ENCODE measurements around the gene REN. TPM values are rescaled to one million over a fixed set of nuclear protein-coding genes. Genes with fewer than 3 reads are reported as not detected.

REN gene
- total RNA-seq, 4 donors from 2014 or later: 0.38 to 0.99 TPM; not detected in 2

GRCh38 chr1:204181116-204181515, 15.0 kb upstream of the REN start:
- Histone ChIP-seq H3K9me3 (no peaks in the 10 kb centered on the region), H3K27ac (no peak overlapping the region), H3K4me3 (no peak overlapping the region), H3K36me3 (no peaks in the 10 kb centered on the region), H3K27me3 (peaks cover 0 to 32% (median 0%) of the 10 kb centered on the region in 4 donors), H3K4me1 (peaks cover 0 to 4% (median 0%) of the 10 kb centered on the region in 3 donors)
- intact Hi-C loops (cut with DNase I): no loop called here
- WGBS, 2 donors: 29 to 47% methylated on average over 1 of the region's 1 CpG
- no peak for TF ChIP-seq CTCF (IDR thresholded peaks at IDR 0.05)
- TF ChIP-seq POLR2A (IDR thresholded peaks at IDR 0.05): no peak
- no peak for DNase-seq

GRCh38 chr1:204180133-204180532, 14.0 kb upstream of the REN start:
- no peak for DNase-seq
- H3K36me3 ChIP-seq: no peaks in the 10 kb centered on the region
- no peaks in the 10 kb centered on the region for H3K9me3 ChIP-seq
- intact Hi-C loops (cut with DNase I): no loop called here
- H3K27ac ChIP-seq: no peak overlapping the region
- H3K27me3 ChIP-seq: peaks cover 0 to 38% (median 0%) of the 10 kb centered on the region in 4 donors
- WGBS, 2 donors: 73 to 77% methylated on average over 5 of the region's 6 CpGs
- no peak for TF ChIP-seq CTCF (IDR thresholded peaks at IDR 0.05)
- peaks cover 0 to 4% (median 0%) of the 10 kb centered on the region in 3 donors for H3K4me1 ChIP-seq
- H3K4me3 ChIP-seq: no peak overlapping the region

GRCh38 chr1:204178487-204179281, 12.5 kb upstream of the REN start:
- no peak for TF ChIP-seq CTCF (IDR thresholded peaks at IDR 0.05)
- no peak for TF ChIP-seq POLR2A (IDR thresholded peaks at IDR 0.05)
- intact Hi-C loops (cut with DNase I): no loop called here
- DNase-seq: no peak
- H3K27ac ChIP-seq: no peak overlapping the region
- no peaks in the 10 kb centered on the region for H3K9me3 ChIP-seq
- H3K36me3 ChIP-seq: no peaks in the 10 kb centered on the region
- no peak overlapping the region for H3K4me3 ChIP-seq
- WGBS, 2 donors: 90 to 92% methylated on average over 2 to 4 of the region's 7 CpGs
- H3K4me1 ChIP-seq: peaks cover 0 to under 1% (median 0%) of the 10 kb centered on the region in 3 donors
- peaks cover 0 to 45% (median 0%) of the 10 kb centered on the region in 4 donors for H3K27me3 ChIP-seq

- H3K4me1 ChIP-seq: peaks cover 0 to 5% (median 2%) of the 10 kb centered on the region in 3 donors
- no peak for TF ChIP-seq POLR2A (IDR thresholded peaks at IDR 0.05)
- TF ChIP-seq CTCF (IDR thresholded peaks at IDR 0.05): no peak
- H3K27me3 ChIP-seq: peaks cover 0 to 45% (median 0%) of the 10 kb centered on the region in 4 donors
- H3K4me3 ChIP-seq: no peak overlapping the region
- no peak overlapping the region for H3K27ac ChIP-seq
- H3K36me3 ChIP-seq: no peaks in the 10 kb centered on the region
- intact Hi-C loops (cut with DNase I): no loop called here
- H3K9me3 ChIP-seq: no peaks in the 10 kb centered on the region
- no peak for DNase-seq
- 43 to 45% methylated on average over 4 of the region's 4 CpGs for WGBS, 2 donors
Measured at GRCh38 chr1:204177133-204177532, 11.0 kb upstream of the REN start.

GRCh38 chr1:204176049-204176448, 9.9 kb upstream of the REN start:
- H3K36me3 ChIP-seq: no peaks in the 10 kb centered on the region
- WGBS, 2 donors: 84 to 90% methylated on average over 5 of the region's 5 CpGs
- H3K27ac ChIP-seq: no peak overlapping the region
- no peaks in the 10 kb centered on the region for H3K9me3 ChIP-seq
- peaks cover 0 to 45% (median 0%) of the 10 kb centered on the region in 4 donors for H3K27me3 ChIP-seq
- DNase-seq: no peak
- intact Hi-C loops (cut with DNase I): no loop called here
- no peak overlapping the region for H3K4me3 ChIP-seq
- H3K4me1 ChIP-seq: peaks cover 0 to 15% (median 5%) of the 10 kb centered on the region in 3 donors
- TF ChIP-seq CTCF (IDR thresholded peaks at IDR 0.05): no peak
